HepG2 (cell line): Measurements from ENCODE around the gene ANKUB1. TPM values are rescaled to one million over a fixed set of nuclear protein-coding genes. Genes with fewer than 3 reads are reported as not detected.

Experiments
- ATAC-seq: fragments of 200-7000 bp; cut with Tn5 transposase; 3 replicates; pipeline ENCODE4 v1.9.1; 2020; ENCODE audit warnings: mild to moderate bottlenecking, moderate library complexity
- BruUV-seq: library from RNA; stranded (reverse); fragments of 400-500 nt; replicated peaks from 2 replicates; lab custom pipeline; 2021; lab: Mats Ljungman, UMichigan
- CTCF ChIA-PET: fragments of 300-600 bp; formaldehyde crosslinking; extraction: SDS; loops from one replicate; lab custom pipeline; 2021; ENCODE audit warnings: low total read pairs, inconsistent platforms, low intra/inter-chr PET ratio; lab: Yijun Ruan, JAX
- POLR2A ChIA-PET: fragments of 350-600 bp; sonication (Branson Sonifier 250); formaldehyde crosslinking; loops from one replicate; lab custom pipeline; 2020; ENCODE audit warnings: antibody characterized with exemption, inconsistent platforms; lab: Yijun Ruan, JAX
- DNase-seq: peaks from one replicate; pipeline ENCODE4 v3.0.0-alpha.2; 2015; ENCODE audit warnings: low spot score
- FAIRE-seq: peaks from 3 replicates; lab custom pipeline; 2011; peaks lifted over from hg19 to GRCh38; lab: Jason Lieb, UNC
- H2AFZ ChIP-seq: one replicate; pipeline ENCODE4 v1.6.1; 2011; ENCODE audit warnings: low read length, inconsistent platforms
- H3K27ac ChIP-seq: fragments of 300-600 bp; 3 replicates; pipeline ENCODE4 v1.8.0; 2011; ENCODE audit warnings: mixed run types, mild to moderate bottlenecking, mixed read lengths, low read length, inconsistent platforms; ENCODE audit not compliant: insufficient read depth; ENCODE audit errors: extremely low read length
- H3K27me3 ChIP-seq, 2 experiments: fragments of 200-600 bp in 1 of 2; 2 replicates in 1 of 2; 3 replicates in 1 of 2; pipeline versions ENCODE4 v1.6.0 to v1.8.0; 2011; ENCODE audit warnings: low read length in 2 of 2, mild to moderate bottlenecking in 2 of 2, moderate library complexity in 2 of 2, inconsistent platforms in 1 of 2; ENCODE audit not compliant: insufficient read depth in 2 of 2, control insufficient read depth in 1 of 2
- H3K36me3 ChIP-seq, 2 experiments: fragments of 200-600 bp in 1 of 2; replicated peaks in 1 of 2; 2 replicates in 1 of 2; 3 replicates in 1 of 2; pipeline versions ENCODE4 v1.5.1 to v1.8.0; 2011; ENCODE audit warnings: low read length in 2 of 2, inconsistent platforms in 1 of 2; ENCODE audit not compliant: insufficient read depth in 2 of 2, control insufficient read depth in 1 of 2
- H3K4me1 ChIP-seq: 2 replicates; pipeline ENCODE4 v1.5.1; 2012; ENCODE audit warnings: low read length, inconsistent platforms; ENCODE audit not compliant: insufficient read depth
- H3K4me2 ChIP-seq: 2 replicates; pipeline ENCODE4 v1.6.0; 2011; ENCODE audit warnings: low read depth, low read length, inconsistent platforms
- H3K4me3 ChIP-seq, 3 experiments: fragments of 200-600 bp in 1 of 3; sonication (generic), shearing (Covaris generic) in 1 of 3; replicated peaks in 1 of 3; 2 replicates each; pipeline ENCODE4 v1.5.1; 2011 to 2016; ENCODE audit warnings: low read length in 3 of 3, inconsistent platforms in 2 of 3, low read depth in 2 of 3, mild to moderate bottlenecking in 2 of 3, control low read depth in 1 of 3, mixed read lengths in 1 of 3; ENCODE audit not compliant: insufficient read depth in 1 of 3
- H3K79me2 ChIP-seq: one replicate; pipeline ENCODE4 v1.6.1; 2011; ENCODE audit warnings: low read length, inconsistent platforms; ENCODE audit not compliant: insufficient read depth
- H3K9ac ChIP-seq: 2 replicates; pipeline ENCODE4 v1.6.0; 2011; ENCODE audit warnings: mild to moderate bottlenecking, low read depth, low read length, inconsistent platforms; ENCODE audit not compliant: insufficient read depth
- H3K9me3 ChIP-seq: 2 replicates; pipeline ENCODE4 v1.5.1; 2012; ENCODE audit warnings: mild to moderate bottlenecking, low read length
- H4K20me1 ChIP-seq: 2 replicates; pipeline ENCODE4 v1.6.0; 2011; ENCODE audit warnings: inconsistent platforms, mild to moderate bottlenecking, low read length, moderate library complexity; ENCODE audit not compliant: insufficient read depth
- GMEB1 ChIP-seq: sonication (generic); formaldehyde crosslinking; IDR thresholded peaks from 2 replicates; pipeline ENCODE4 v1.5.1; 2020; ENCODE audit warnings: missing genetic modification reagents, mild to moderate bottlenecking, borderline replicate concordance
- HNRNPUL1 ChIP-seq: fragments of 200-400 bp; formaldehyde crosslinking; IDR thresholded peaks from 2 replicates; pipeline ENCODE4 v1.6.1; 2017; ENCODE audit warnings: low read depth, mild to moderate bottlenecking, low read length, moderate library complexity
- KAT2B ChIP-seq: fragments of 150-350 bp; IDR thresholded peaks from 2 replicates; pipeline ENCODE4 v1.6.1; 2014; ENCODE audit warnings: low read depth, low read length, borderline replicate concordance
- PAXIP1 ChIP-seq: sonication (generic); formaldehyde crosslinking; conservative IDR thresholded peaks from 2 replicates; pipeline ENCODE4 v1.4.0; 2020; ENCODE audit warnings: mild to moderate bottlenecking, missing genetic modification reagents, moderate library complexity
- SIN3A ChIP-seq: IDR thresholded peaks from 2 replicates; pipeline ENCODE4 v1.6.1; 2011; ENCODE audit warnings: low read depth, mild to moderate bottlenecking, control low read depth, low read length, borderline replicate concordance
- SPEN ChIP-seq: sonication (generic); formaldehyde crosslinking; IDR thresholded peaks from 2 replicates; pipeline ENCODE4 v1.5.1; 2020; ENCODE audit warnings: low read depth, mild to moderate bottlenecking, missing genetic modification reagents
- TEAD3 ChIP-seq: optimal IDR thresholded peaks from 2 replicates; pipeline ENCODE3; 2016; ENCODE audit warnings: borderline replicate concordance
- ZNF260 ChIP-seq: sonication (generic); formaldehyde crosslinking; IDR thresholded peaks from 2 replicates; pipeline ENCODE4 v1.4.0; 2020; ENCODE audit warnings: missing genetic modification reagents, low read depth, mild to moderate bottlenecking, borderline replicate concordance
- WGBS: methylation state at CpG from one replicate; pipeline ENCODE4 v1.1.6; 2017; ENCODE audit warnings: low lambda C conversion rate; 5-methylcytosine and 5-hydroxymethylcytosine counted together
- in situ Hi-C: cut with HindIII; loops from 2 replicates; pipeline ENCODE4 v1.10.0; 2017; ENCODE audit warnings: low pct_unique_long_range_greater_than_20kb; ENCODE audit not compliant: extremely low pct_ligation_motif_present
- intact Hi-C: fragments of 100-400 bp; cut with micrococcal nuclease; formaldehyde crosslinking; loops from one replicate; pipeline ENCODE4 v1.10.0; 2022; ENCODE audit not compliant: unreplicated experiment
- polyA plus RNA-seq, 8 experiments: library from polyadenylated mRNA; depleted of rRNA in 3 of 8; stranded (reverse) in 7 of 8; unstranded in 1 of 8; fragments of >200 nt; fragmentation: Illumina TruSeq in 4 of 8; extraction: Trizol in 4 of 8; gene quantifications; 2 replicates each; pipeline versions ENCODE4 v1.2.1 to v1.2.3, GENCODE V29; 2011 to 2016; ENCODE audit warnings: low read depth in 4 of 8, missing spikeins in 1 of 8, mixed read lengths in 1 of 8; ENCODE audit not compliant: insufficient read depth in 1 of 8
- total RNA-seq, 5 experiments: library from RNA; depleted of rRNA; stranded (reverse); fragments of >200 nt; fragmentation: Illumina TruSeq; extraction: Trizol; gene quantifications; 2 replicates each; pipeline ENCODE4 v1.2.3, GENCODE V29; 2016; ENCODE audit warnings: low read depth in 1 of 5

The ANKUB1 gene
- total and polyA plus RNA-seq, 2 of the 13 experiments (the other 11 are each of a cell fraction or from before 2014, with no cell fraction given), result not detected

GRCh38 chr3:149767720-149768119 lies 24.6 kb downstream of the ANKUB1 start:
- H3K27me3 ChIP-seq, result peaks cover 1 to 8% of the 10 kb centered on the region in 2 experiments; a peak in 2 of 5 replicates
- H3K4me2 ChIP-seq, result no peak overlapping the region
- intact Hi-C loops (no loop called here), in situ Hi-C loops (loop anchor here (5.0 kb wide), 1 partner anchor 45 kb away; the partner anchor contains the start of gene RNF13)
- no peaks in the 10 kb centered on the region for H3K36me3 ChIP-seq
- POLR2A ChIA-PET, result no interaction called here
- no peak overlapping the region for H3K27ac ChIP-seq
- H4K20me1 ChIP-seq, result no peaks in the 10 kb centered on the region
- FAIRE-seq (no peak), ATAC-seq (peak; percentile 56; the same call in 2 of the 3 replicates), DNase-seq (peak; percentile 18)
- H3K4me3 ChIP-seq, result no peak overlapping the region
- WGBS, result 30% methylated on average over 6 of the region's 6 CpGs
- no peak for TF ChIP-seq HNRNPUL1
- no peak for TF ChIP-seq PAXIP1 (CRISPR knock-in tag)
- TF ChIP-seq KAT2B, result no peak
- TF ChIP-seq SPEN (CRISPR knock-in tag), result no peak
- peak; percentile 55 for TF ChIP-seq TEAD3 (CRISPR knock-in tag)
- no peak for TF ChIP-seq GMEB1
- no peak for TF ChIP-seq SIN3A
- no peak for TF ChIP-seq ZNF260
- H2AFZ ChIP-seq, result no peak overlapping the region
- CTCF ChIA-PET, result no interaction called here
- no peaks in the 10 kb centered on the region for H3K79me2 ChIP-seq
- no peaks in the 10 kb centered on the region for H3K4me1 ChIP-seq
- no peaks in the 10 kb centered on the region for H3K9me3 ChIP-seq
- BruUV-seq, result no TSS peak
- H3K9ac ChIP-seq, result no peak overlapping the region
